ENCODE data around the gene NR2C1.

GRCh38 chr12:95034750-95035149 lies 38.7 kb downstream of the NR2C1 start:
- TF ChIP-seq POLR2A (IDR thresholded peaks at IDR 0.05; ENCODE audit: low read length) (no peak), GATA1 (IDR thresholded peaks at IDR 0.05; ENCODE audit: low read depth, low read length) (no peak)
